ENCODE results near the gene DNAH3.
"Not testable (repeated sequence)": the region's sequence is repeated elsewhere in the genome, so short reads cannot be mapped to it uniquely, and the experiment has no call there.

The DNAH3 gene

DNA sequence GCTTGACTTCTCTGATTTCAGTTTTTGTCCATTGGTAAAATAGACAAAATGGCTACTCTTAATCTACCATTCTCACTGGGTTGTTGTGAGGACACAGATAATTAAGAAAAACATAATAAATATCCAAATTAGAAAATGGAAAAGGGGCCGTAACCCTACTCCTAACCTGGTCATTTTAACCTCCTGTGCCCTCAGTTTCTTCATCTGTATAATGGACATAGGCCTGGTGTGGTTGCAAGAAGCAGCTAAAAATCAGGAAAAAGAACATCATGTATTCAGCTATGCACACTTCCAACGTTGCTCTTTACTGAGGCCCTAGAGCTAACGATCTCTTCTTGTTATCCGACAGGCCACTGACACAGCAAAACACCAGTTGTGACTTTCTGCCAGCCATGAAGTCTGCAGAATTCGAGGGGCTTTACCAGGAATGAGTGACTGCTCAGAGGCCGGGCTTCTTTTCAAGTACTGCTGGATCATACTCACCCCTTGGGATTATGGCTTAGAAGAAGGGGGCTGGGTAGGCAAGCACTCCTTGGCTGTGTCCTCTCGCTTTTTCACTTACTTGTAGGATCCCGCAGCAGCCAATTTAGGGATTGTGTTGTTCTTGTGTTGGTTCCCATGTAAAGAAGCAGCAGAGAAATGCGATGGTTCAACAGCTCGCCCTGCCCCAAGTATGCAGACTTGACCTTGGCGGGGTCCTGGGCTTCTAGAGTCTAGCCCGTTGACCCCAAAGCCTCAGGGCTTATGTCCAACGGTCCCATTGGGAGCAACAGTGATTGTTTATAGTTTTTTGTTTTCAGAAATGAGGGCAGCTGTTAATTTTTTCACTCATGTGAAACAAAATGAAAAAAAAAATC lies 28.7 kb upstream of the DNAH3 start:
- no peak for DNase-seq
- in situ Hi-C loops (cut with HindIII; ENCODE audit: low pct_ligation_motif_present, low pct_unique_long_range_greater_than_20kb, low sequenced_read_pairs): loop anchor here (25.0 kb wide), 1 partner anchor 108 kb away; the partner anchor contains the start of gene CRYM

DNA sequence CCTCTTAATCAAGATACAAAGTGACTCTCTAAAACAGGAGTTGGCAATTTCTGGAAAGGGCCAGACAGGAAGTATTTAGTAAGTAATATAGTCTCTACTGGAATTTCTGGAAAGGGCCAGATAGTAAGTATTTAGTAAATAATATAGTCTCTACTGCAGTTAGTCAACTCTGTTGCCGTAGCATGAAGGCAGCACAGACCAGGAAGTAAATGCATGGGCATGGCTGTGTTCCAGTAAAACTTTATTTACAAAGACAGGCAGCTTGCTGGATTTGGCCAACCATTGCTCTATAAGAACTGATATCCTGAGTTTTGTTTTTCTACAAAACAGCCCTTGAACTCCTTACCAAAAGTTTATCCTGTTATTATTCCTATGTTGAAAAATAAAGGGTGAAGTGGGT lies 24.8 kb upstream of the DNAH3 start:
- in situ Hi-C loops (cut with HindIII; ENCODE audit: low pct_ligation_motif_present, low pct_unique_long_range_greater_than_20kb, low sequenced_read_pairs): loop anchor here (25.0 kb wide), 1 partner anchor 112 kb away; the partner anchor contains the start of gene CRYM
- no peak for DNase-seq

DNA sequence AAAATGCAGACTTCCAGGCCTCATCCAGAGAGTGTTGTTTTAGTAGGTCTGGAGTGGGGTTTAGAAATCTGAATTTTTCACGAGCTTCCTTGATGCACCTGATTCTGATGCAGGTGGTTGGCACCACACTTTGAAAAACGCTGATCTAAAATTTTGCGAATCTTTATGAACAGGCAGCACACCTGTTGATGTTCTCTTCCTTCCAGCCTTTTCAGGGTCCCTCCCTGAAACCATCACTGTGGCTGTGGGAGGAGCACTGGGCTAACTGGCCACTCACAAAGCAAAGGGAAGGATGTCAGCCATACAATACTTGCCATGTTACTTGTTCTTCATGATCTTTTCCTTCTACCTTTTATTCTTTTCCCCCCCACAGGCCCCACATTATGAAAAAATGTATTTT lies 22.0 kb upstream of the DNAH3 start:
- no peak for DNase-seq
- in situ Hi-C loops (cut with HindIII; ENCODE audit: low pct_ligation_motif_present, low pct_unique_long_range_greater_than_20kb, low sequenced_read_pairs): no loop called here

DNA sequence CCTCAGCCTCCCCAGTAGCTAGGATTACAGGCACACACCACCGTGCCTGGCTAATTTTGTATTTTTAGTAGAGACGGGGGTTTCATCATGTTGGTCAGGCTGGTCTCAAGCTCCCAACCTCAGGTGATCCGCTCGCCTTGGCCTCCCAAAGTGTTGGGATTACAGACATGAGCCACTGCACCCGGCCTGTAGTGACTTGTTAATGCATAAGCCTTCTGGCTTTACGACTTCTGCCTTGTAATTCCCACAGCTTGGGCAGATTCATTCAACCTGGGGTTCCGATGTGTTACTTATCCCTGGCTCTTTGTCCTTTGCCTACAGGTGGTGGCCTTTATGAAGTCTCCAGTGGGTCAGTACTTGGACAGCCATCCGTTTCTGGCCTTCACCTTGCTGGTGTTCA lies 19.5 kb upstream of the DNAH3 start:
- DNase-seq; in situ Hi-C loops (cut with HindIII; ENCODE audit: low pct_ligation_motif_present, low pct_unique_long_range_greater_than_20kb, low sequenced_read_pairs): not testable (repeated sequence)

DNA sequence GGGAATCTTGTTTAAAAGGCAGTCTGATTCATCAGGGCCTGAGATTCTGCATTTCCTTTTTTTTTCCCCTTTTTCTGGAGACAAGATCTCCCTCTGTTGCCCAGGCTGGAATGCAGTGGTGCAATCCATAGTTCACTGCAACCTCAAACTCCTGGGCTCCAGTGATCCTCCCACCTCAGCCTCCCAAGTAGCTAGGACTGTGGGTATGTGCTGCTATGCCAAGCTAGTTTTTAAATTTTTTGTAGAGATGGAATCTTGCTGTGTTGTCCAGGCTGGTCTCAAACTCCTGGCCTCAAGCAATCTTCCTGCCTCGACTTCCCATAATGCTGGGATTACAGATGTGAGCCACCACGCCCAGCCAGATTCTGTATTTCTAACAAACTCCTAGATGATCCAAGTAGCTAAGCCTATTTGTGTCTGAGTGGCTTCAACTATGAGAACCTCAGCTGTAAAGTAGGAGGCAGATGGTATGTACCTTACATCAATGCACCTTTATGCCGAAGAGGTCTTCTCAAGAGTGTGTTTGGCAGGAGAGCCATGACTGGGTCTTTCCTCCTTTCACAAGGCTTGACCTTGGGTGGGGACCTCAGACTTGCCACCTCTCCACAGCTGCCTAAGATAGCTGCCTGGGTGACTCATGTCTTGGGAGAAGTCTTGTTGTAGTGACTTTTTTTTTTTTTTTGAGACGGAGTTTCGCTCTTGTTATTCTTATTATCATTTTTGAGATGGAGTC lies 18.8 kb upstream of the DNAH3 start:
- in situ Hi-C loops (cut with HindIII; ENCODE audit: low pct_ligation_motif_present, low pct_unique_long_range_greater_than_20kb, low sequenced_read_pairs): no loop called here
- no peak for DNase-seq

DNA sequence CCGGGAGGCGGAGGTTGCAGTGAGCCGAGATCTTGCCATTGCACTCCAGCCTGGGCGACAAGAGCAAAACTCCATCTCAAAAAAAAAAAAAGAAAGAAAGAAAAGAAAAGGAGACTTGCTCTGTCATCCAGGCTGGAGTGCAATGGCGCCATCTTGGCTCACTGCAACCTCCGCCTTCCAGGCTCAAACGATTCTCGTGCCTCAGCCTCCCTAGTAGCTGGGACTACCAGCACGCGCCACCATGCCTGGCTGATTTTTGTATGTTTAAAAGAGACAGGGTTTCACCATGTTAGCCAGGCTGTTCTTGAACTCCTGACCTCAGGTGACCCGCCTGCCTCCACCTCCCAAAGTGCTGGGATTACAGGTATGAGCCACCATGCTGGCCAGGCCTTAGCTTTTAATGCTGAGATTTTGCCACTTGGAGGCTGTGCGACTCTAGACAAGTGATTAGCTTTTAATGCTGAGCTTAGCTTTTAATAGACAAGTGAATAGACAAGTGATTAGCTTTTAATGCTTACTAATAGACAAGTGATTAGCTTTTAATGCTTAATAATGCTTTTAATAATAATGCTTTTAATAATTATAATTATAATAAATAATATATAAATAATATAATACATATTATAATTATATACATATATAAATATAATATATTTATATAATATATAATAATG lies 17.4 kb upstream of the DNAH3 start:
- no peak for DNase-seq
- in situ Hi-C loops (cut with HindIII; ENCODE audit: low pct_ligation_motif_present, low pct_unique_long_range_greater_than_20kb, low sequenced_read_pairs): no loop called here

DNA sequence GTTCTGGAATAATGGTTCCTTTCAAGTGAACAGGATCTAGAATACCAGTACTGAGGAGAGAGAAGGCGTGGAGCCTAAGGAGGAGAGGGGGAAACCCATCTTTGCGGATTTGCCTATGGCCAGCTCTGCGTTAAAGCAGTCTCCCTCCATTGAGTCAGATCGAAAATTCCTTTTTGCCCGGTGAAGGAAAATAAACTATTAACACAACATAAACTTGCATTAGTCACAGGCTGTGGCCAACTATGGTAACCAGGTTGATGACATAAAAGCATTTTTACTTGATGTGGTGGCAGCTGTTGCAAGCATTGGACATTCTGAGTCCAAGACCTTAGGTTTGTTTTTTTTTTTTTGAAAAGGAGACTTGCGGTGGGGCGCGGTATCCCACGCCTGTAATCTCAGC lies 16.7 kb upstream of the DNAH3 start:
- in situ Hi-C loops (cut with HindIII; ENCODE audit: low pct_ligation_motif_present, low pct_unique_long_range_greater_than_20kb, low sequenced_read_pairs): no loop called here
- DNase-seq: peak; percentile 100

DNA sequence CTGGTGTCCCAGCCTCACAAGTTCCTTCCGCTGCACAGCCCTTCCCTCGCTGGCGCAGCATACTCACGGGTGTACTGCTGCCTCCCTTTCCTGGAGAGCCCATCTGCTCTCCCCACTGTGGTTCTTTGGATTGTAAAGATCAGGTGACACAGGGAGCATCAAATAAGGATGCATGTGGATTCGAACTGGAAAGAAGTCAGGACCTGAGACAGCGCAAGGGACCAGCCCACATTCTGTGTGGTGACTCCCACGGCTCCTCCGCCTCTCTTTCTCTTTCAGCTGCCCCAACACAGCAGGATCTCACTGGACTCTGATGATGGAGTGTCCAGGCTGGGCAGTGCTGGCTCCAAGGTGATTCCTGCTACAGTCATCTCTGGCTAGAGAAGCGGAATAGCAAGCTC lies 15.9 kb upstream of the DNAH3 start:
- in situ Hi-C loops (cut with HindIII; ENCODE audit: low pct_ligation_motif_present, low pct_unique_long_range_greater_than_20kb, low sequenced_read_pairs): no loop called here
- peak; percentile 76 for DNase-seq

DNA sequence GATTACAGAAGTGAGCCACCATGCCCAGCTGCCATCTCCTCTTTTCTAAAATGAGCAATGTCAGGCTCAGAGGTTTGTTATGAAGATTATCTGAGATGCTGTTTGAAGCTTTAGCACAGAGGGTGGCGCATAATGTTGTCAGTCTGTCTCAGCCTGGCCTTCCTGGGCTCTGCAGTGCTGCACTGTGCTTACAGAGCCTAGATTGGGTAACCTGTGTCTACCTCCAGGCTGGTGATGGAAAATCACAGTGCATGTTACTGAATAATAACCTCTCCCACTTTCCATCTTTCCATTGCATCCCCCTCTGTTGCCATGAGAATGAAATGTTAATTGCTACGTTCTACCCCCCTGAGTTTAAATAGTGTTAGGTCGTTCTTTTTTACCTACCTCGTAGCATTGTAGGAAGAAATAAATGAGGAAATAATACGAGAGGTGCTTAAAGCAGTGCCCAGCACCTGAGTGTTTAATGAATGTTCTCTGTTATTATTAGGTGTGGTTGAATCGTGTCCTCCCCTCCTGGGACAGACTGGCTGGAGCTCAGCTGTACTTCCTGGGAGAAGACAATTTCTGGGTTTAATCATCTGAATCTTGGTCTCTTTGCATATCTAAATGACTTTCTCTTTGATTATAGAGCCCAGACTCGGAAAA lies 14.0 kb upstream of the DNAH3 start:
- in situ Hi-C loops (cut with HindIII; ENCODE audit: low pct_ligation_motif_present, low pct_unique_long_range_greater_than_20kb, low sequenced_read_pairs): no loop called here
- DNase-seq: no peak

DNA sequence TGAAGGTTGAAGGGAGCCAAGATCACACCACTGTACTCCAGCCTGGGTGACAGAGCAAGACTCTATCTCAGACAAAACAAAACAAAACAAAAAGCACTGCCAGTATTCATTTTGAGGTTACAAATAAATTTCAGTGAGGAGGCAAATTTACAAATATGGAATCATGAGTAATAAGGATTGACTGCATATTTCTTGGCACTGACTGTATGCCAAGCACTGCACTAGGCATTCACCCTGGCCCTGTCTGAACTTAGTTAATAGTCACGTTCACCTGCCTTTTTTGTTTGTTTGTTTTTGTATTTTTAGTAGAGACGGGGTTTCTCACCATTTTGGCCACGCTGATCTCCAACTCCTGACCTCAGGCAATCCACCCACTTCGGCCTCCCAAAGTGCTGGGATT lies 12.9 kb upstream of the DNAH3 start:
- no peak for DNase-seq
- in situ Hi-C loops (cut with HindIII; ENCODE audit: low pct_ligation_motif_present, low pct_unique_long_range_greater_than_20kb, low sequenced_read_pairs): no loop called here

DNA sequence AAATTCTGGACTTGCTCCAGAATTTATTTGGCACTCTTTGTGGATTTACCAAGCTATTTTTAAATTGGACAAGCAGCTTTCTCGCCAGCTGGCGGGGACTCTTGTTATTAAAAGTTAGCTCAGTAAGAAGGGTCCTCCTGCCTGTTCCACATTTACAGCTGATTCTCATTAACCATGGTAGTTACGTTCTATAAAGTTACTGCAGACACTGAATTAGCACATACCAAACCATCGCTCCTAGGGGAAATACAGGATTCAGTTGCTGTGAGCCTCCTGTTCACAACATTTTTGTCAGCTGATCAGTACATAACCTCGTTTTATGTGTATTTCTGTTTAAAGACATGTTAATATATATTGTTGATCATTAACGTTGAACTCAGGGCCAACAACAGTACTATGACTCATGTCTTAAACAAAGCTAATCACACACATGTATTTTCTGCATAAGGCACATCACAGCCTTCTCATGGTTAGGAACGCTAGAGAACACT lies 12.1 kb upstream of the DNAH3 start:
- peak; percentile 22 for DNase-seq
- in situ Hi-C loops (cut with HindIII; ENCODE audit: low pct_ligation_motif_present, low pct_unique_long_range_greater_than_20kb, low sequenced_read_pairs): no loop called here

DNA sequence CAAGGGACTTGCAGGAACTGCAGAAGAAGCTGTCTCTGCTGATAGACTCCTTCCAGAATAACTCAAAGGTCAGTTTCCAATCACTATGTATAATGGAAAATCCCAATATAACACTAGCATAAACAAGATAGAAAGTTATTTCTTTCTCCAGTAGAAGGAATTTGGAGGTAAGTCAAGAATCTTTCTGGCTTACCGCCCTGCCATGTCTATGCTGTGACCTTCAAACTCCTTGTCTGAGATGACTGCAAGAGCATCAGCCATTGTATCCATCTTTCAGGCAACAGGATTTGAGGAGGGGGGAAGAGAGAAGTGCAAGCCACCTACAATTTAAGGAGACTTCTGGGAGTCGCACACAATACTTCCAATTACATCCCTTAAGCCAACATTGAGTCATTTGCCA lies 10.6 kb upstream of the DNAH3 start:
- in situ Hi-C loops (cut with HindIII; ENCODE audit: low pct_ligation_motif_present, low pct_unique_long_range_greater_than_20kb, low sequenced_read_pairs): no loop called here
- DNase-seq: no peak

DNA sequence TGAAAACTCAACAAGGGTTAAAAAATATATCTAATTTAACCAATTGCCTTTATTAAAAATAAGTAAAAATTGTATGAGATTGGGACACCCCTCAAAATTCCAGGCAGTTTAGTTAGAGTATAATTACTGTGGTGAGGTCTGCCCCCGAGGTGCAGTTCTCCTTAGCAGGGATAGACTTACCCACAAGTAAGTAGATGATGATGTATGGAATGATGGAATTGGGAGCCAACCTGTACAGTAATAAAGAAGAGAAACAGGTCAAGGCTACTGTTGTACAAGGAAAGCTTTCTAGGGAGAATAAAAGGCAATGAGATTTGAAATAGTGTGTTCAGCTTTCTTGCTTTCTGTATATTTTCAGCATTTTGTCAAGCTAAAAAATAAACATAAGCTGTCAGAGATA lies 9.6 kb upstream of the DNAH3 start:
- in situ Hi-C loops (cut with HindIII; ENCODE audit: low pct_ligation_motif_present, low pct_unique_long_range_greater_than_20kb, low sequenced_read_pairs): no loop called here
- DNase-seq: no peak

DNA sequence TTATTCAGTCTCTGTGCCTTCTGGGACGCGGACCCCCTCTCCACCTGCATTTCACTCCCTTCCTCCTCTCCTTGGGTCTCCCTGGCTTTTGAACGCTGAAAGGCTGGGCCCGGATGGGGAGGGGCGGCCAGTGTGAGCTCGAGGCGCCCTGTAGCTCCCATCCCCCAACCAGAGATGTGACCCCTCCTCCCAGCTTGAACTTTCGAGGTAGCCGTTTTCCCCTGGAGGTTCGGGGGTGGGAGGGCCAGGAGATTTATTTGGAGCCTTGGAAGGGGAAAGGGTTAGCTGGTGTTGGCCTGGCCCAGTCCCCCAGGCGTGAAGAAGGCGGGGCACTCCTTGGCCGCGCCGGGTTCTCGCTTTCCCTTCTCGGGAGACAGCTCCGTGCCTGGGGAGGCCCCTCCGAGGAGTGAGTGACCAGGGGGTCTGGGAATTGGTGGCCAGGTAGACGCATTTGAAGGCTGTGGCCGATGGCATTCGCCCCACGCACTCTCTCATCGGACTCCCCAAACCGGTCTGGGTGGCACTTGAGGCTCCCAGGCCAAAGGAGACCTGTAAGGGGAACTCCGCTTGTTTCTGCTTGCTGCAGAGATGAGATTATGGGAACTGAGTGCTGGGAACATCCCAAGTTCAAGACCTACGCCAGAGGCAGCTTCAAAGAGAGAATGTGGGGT lies 8.8 kb upstream of the DNAH3 start:
- in situ Hi-C loops (cut with HindIII; ENCODE audit: low pct_ligation_motif_present, low pct_unique_long_range_greater_than_20kb, low sequenced_read_pairs): no loop called here
- peak; percentile 41 for DNase-seq

DNA sequence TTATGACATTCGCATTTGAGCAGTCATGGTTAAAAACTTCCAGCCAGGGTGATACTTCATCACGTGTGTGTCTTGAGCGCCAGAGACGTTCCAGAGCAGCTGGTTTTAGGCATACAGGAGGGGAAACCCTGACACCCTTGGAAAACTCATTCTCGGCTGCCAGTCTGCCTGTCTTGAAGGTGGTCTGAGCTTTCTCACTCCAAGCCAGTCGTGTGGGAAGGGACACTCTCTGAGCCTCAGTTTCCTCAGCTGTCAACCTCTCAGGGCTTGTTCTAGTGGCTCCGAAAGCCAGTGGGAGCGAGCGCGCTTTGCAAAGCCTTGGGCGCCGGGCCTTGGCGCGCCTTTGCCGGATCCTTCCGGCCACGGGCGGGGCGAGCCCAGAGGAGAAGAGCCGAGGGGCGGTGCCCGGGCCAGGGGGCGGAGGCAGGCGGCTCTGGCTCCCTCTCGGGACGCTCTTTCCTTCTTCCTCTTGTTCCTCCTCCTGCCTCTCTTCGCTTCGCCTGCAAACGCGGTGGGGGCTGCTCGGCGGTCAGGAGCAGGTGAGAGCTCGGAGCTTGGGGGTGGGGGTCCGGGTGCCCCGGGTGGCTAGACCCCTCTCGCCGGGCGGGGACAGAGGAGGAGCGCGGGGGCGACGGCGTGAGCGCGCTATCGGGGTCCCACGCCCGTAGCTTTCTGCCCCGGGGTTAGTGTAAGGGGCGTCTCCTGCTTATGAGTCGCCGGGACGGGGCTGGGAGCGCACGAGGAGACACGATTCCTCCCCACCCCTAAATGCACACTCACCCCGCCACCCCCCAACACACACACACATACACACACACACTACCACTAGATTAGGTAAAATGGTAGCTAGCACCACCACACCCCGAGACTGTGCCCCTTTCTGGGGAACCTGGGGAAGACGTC lies 7.8 kb upstream of the DNAH3 start, which contains the start of gene LDAF1:
TSS of gene LDAF1 (plus strand) at position 467 of the 903 bp plus-strand sequence. CDS start 2,509 bp downstream, outside the sequence.
- DNase-seq: peak; percentile 90
- in situ Hi-C loops (cut with HindIII; ENCODE audit: low pct_ligation_motif_present, low pct_unique_long_range_greater_than_20kb, low sequenced_read_pairs): no loop called here

DNA sequence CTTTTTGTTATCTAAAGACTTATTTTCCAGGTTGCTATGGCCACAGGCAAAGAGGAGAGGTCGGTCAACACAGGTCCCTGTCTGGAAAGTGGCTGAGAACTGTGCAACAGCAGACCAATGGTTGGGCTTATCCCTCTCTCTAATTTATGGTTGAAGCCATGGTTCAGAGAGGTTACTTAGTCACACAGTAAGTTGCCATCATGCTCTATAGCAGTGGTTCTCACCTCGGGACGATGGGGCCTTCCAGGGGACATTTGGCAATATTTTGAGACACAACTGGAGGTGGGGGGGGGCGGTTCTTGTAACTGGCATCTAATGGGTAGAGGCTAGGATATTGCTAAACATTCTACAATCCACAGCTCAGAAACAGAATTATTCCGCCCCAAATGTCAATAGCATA lies 7.0 kb upstream of the DNAH3 start:
- no peak for DNase-seq
- in situ Hi-C loops (cut with HindIII; ENCODE audit: low pct_ligation_motif_present, low pct_unique_long_range_greater_than_20kb, low sequenced_read_pairs): no loop called here

DNA sequence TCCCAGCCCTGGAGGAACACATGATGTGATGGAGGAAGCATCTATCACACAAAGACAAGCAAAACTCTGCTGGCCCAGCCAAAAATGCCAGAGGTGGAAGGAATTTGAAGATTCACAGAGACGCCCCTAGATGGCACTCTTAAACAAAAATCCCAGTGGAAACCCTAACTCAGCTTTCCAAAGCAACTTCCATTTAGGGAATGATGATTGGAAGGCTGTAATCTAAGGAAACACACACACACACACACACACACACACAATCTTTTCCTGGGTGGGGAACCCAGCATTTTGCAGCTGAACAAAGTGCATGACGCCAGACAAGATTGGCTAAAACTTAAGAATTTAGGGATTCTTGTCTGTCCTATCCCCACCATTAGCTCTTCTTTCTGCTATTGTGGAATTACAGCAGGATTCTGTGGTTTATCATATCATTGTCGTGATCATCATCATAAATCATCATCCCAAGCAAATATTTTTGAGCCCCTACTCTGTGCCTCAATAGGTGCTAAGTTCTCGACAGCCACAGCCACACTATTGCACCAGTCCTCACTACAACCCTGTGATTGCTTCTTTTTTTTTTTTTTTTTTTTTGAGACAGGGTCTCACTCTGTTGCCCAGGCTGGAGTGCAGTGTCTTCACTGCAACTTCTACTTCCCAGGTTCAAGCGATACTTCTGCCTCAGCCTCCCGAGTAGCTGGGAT lies 6.3 kb upstream of the DNAH3 start:
- DNase-seq: peak; percentile 80
- in situ Hi-C loops (cut with HindIII; ENCODE audit: low pct_ligation_motif_present, low pct_unique_long_range_greater_than_20kb, low sequenced_read_pairs): no loop called here

All from ACHN (cell line).